Natural killer cell (primary cell): Measurements from ENCODE around the gene TMEM233. TPM values are rescaled to one million over a fixed set of nuclear protein-coding genes. Genes with fewer than 3 reads are reported as not detected.

Experiments used
- ATAC-seq, 3 donors: fragments of 150-1000 bp in 2 of 3; fragments of 200-7000 bp in 1 of 3; cut with Tn5 transposase; 1 replicate in 1 of 3; 2 replicates in 2 of 3; pipeline ENCODE4 v1.10.0; 2021; ENCODE audit warnings: mild to moderate bottlenecking in 2 of 3, moderate library complexity in 2 of 3
- DNase-seq, 2 donors: peaks; one replicate each; pipeline versions ENCODE4 v3.0.0 to v3.0.0-alpha.2; 2013 to 2021; ENCODE audit warnings: mixed read lengths in 1 of 2
- H3K27ac ChIP-seq: one replicate; pipeline ENCODE4 v1.5.1; 2013; ENCODE audit warnings: mild to moderate bottlenecking, low read length
- H3K27me3 ChIP-seq: one replicate; pipeline ENCODE4 v1.6.1; 2013; ENCODE audit warnings: low read length; ENCODE audit not compliant: control insufficient read depth, insufficient read depth
- H3K36me3 ChIP-seq: one replicate; pipeline ENCODE4 v1.6.1; 2013; ENCODE audit warnings: low read length; ENCODE audit not compliant: control insufficient read depth, insufficient read depth
- H3K4me1 ChIP-seq: one replicate; pipeline ENCODE4 v1.6.1; 2013; ENCODE audit warnings: low read length; ENCODE audit not compliant: control insufficient read depth, insufficient read depth
- H3K4me3 ChIP-seq: one replicate; pipeline ENCODE4 v1.5.1; 2013; ENCODE audit warnings: low read length
- H3K9me3 ChIP-seq: one replicate; pipeline ENCODE4 v1.6.1; 2013; ENCODE audit warnings: low read length; ENCODE audit not compliant: control insufficient read depth, insufficient read depth
- H3K27ac Mint-ChIP-seq, 2 donors: one replicate each; pipeline ENCODE4 v1.8.0; 2022; ENCODE audit warnings: mild to moderate bottlenecking in 2 of 2, mixed read lengths in 2 of 2, moderate library complexity in 1 of 2
- H3K27me3 Mint-ChIP-seq, 2 donors: one replicate each; pipeline ENCODE4 v1.8.0; 2022; ENCODE audit warnings: low read depth in 2 of 2, mixed read lengths in 2 of 2
- H3K36me3 Mint-ChIP-seq: one replicate; pipeline ENCODE4 v1.8.0; 2022; ENCODE audit warnings: mixed read lengths
- H3K4me1 Mint-ChIP-seq, 2 donors: one replicate each; pipeline ENCODE4 v1.8.0; 2022; ENCODE audit warnings: mixed read lengths in 2 of 2
- H3K4me3 Mint-ChIP-seq: one replicate; pipeline ENCODE4 v1.8.0; 2022; ENCODE audit warnings: mild to moderate bottlenecking, moderate library complexity, mixed read lengths
- H3K9me3 Mint-ChIP-seq, 2 donors: one replicate each; pipeline ENCODE4 v1.8.0; 2022; ENCODE audit warnings: mixed read lengths in 2 of 2
- CTCF ChIP-seq: fragments of 200-600 bp; IDR thresholded peaks from one replicate; pipeline ENCODE4 v1.8.0; 2022; ENCODE audit warnings: antibody characterized with exemption
- WGBS: methylation state at CpG from one replicate; pipeline ENCODE4 v1.1.7; 2013; ENCODE audit warnings: missing lambda C conversion rate; ENCODE audit not compliant: insufficient coverage; 5-methylcytosine and 5-hydroxymethylcytosine counted together
- intact Hi-C: fragments of 100-400 bp; cut with micrococcal nuclease; formaldehyde crosslinking; loops from one replicate; pipeline ENCODE4 v1.14.2; 2022
- total RNA-seq, 4 donors: library from RNA; stranded (reverse); fragments of 120-200 nt in 1 of 4; gene quantifications; one replicate each; pipeline versions ENCODE4 v1.2.3 to v1.2.4, GENCODE V29; 2013 to 2022

The TMEM233 gene
- total RNA-seq, 3 donors from 2014 or later (not counting 1 experiment from before 2014, with no cell fraction given) = not detected

- ATAC-seq (no peak), DNase-seq (no peak)
- H3K4me1 Mint-ChIP-seq = peaks cover 23 to 25% of the 10 kb centered on the region in 2 donors
- H3K36me3 Mint-ChIP-seq = peaks cover 8% of the 10 kb centered on the region
- WGBS = 97% methylated on average over 9 of the region's 9 CpGs
- no peak overlapping the region for H3K27ac Mint-ChIP-seq
- Histone ChIP-seq H3K4me1 (peaks cover 9% of the 10 kb centered on the region), H3K4me3 (no peak overlapping the region), H3K27ac (no peak overlapping the region), H3K9me3 (no peaks in the 10 kb centered on the region), H3K27me3 (no peaks in the 10 kb centered on the region), H3K36me3 (peaks cover 89% of the 10 kb centered on the region)
- TF ChIP-seq CTCF = no peak
- H3K4me3 Mint-ChIP-seq = no peak overlapping the region
- intact Hi-C loops = no loop called here
- no peaks in the 10 kb centered on the region for H3K9me3 Mint-ChIP-seq
- H3K27me3 Mint-ChIP-seq = no peaks in the 10 kb centered on the region
Observed at GRCh38 chr12:119676022-119676421, 82.4 kb downstream of the TMEM233 start.

GRCh38 chr12:119676573-119676972, 83.0 kb downstream of the TMEM233 start:
- DNase-seq = no peak
- Mint-ChIP-seq H3K27me3 (no peaks in the 10 kb centered on the region), H3K4me1 (peaks cover 17 to 20% of the 10 kb centered on the region in 2 donors), H3K4me3 (no peak overlapping the region), H3K9me3 (no peaks in the 10 kb centered on the region), H3K36me3 (peaks cover 8% of the 10 kb centered on the region), H3K27ac (no peak overlapping the region)
- no peak for TF ChIP-seq CTCF
- H3K4me3 ChIP-seq = no peak overlapping the region
- intact Hi-C loops = no loop called here
- ATAC-seq = no peak
- H3K4me1 ChIP-seq = peaks cover 9% of the 10 kb centered on the region
- no peak overlapping the region for H3K27ac ChIP-seq
- H3K36me3 ChIP-seq = peaks cover 95% of the 10 kb centered on the region
- WGBS = 97% methylated on average over 13 of the region's 13 CpGs
- no peaks in the 10 kb centered on the region for H3K9me3 ChIP-seq
- H3K27me3 ChIP-seq = no peaks in the 10 kb centered on the region

GRCh38 chr12:119678459-119678858, 84.9 kb downstream of the TMEM233 start:
- 100% methylated on average over 7 of the region's 7 CpGs for WGBS
- Histone ChIP-seq H3K36me3 (peaks cover 85% of the 10 kb centered on the region), H3K27ac (no peak overlapping the region), H3K4me3 (no peak overlapping the region), H3K27me3 (no peaks in the 10 kb centered on the region), H3K9me3 (no peaks in the 10 kb centered on the region), H3K4me1 (peaks cover 11% of the 10 kb centered on the region)
- no peak overlapping the region for H3K27ac Mint-ChIP-seq
- intact Hi-C loops = no loop called here
- H3K27me3 Mint-ChIP-seq = no peaks in the 10 kb centered on the region
- no peaks in the 10 kb centered on the region for H3K9me3 Mint-ChIP-seq
- H3K4me1 Mint-ChIP-seq = peaks cover 1 to 7% of the 10 kb centered on the region in 2 donors
- H3K36me3 Mint-ChIP-seq = peaks cover 8% of the 10 kb centered on the region
- H3K4me3 Mint-ChIP-seq = no peak overlapping the region
- DNase-seq (no peak), ATAC-seq (no peak)
- TF ChIP-seq CTCF = no peak

GRCh38 chr12:119679081-119679480, 85.5 kb downstream of the TMEM233 start:
- H3K27ac Mint-ChIP-seq = no peak overlapping the region

More at GRCh38 chr12:119679081-119679480, 85.5 kb downstream of the TMEM233 start:
- Histone ChIP-seq H3K36me3 (peaks cover 79% of the 10 kb centered on the region), H3K27ac (no peak overlapping the region), H3K4me3 (no peak overlapping the region), H3K27me3 (no peaks in the 10 kb centered on the region), H3K9me3 (no peaks in the 10 kb centered on the region), H3K4me1 (peaks cover 6% of the 10 kb centered on the region)
- Mint-ChIP-seq H3K4me1 (peaks cover 0 to 1% of the 10 kb centered on the region in 2 donors), H3K36me3 (peaks cover 8% of the 10 kb centered on the region), H3K4me3 (no peak overlapping the region), H3K9me3 (no peaks in the 10 kb centered on the region), H3K27me3 (no peaks in the 10 kb centered on the region)
- TF ChIP-seq CTCF = no peak
- ATAC-seq (no peak), DNase-seq (no peak)
- 97% methylated on average over 5 of the region's 5 CpGs for WGBS
- intact Hi-C loops = no loop called here
